Neural cell (in vitro differentiated cells): Measurements from ENCODE around the gene REV1.

Experiments used
- CTCF ChIP-seq: fragments of 450-650 bp; IDR thresholded peaks from 2 replicates; pipeline ENCODE4 v1.5.1; 2014; ENCODE audit warnings: antibody characterized with exemption, mild to moderate bottlenecking, moderate library complexity; ENCODE audit not compliant: poor library complexity, severe bottlenecking
- RAD21 ChIP-seq: fragments of 450-650 bp; conservative IDR thresholded peaks from 2 replicates; pipeline ENCODE4 v1.6.1; 2014; ENCODE audit warnings: antibody characterized with exemption, mild to moderate bottlenecking, moderate library complexity
- SMC3 ChIP-seq: fragments of 450-650 bp; conservative IDR thresholded peaks from 2 replicates; pipeline ENCODE4 v1.6.1; 2014; ENCODE audit warnings: antibody characterized with exemption, mild to moderate bottlenecking, moderate library complexity; ENCODE audit not compliant: poor library complexity

GRCh38 chr2:99467390-99467789 is 22.4 kb downstream of the REV1 start:
- TF ChIP-seq RAD21 (no peak), SMC3 (no peak), CTCF (no peak)
